HG03442 (cell line): ENCODE measurements around the gene ZNF524.

Experiments used
- ATAC-seq: cut with Tn5 transposase; IDR thresholded peaks from one replicate; pipeline ENCODE4 v1.9.1; 2021; ENCODE audit warnings: mild to moderate bottlenecking, moderate library complexity; ENCODE audit not compliant: unreplicated experiment

ZNF524 gene

GRCh38 chr19:55652311-55653128 is 52.4 kb downstream of the ZNF524 start:
- ATAC-seq, result no peak
